Measurements from ENCODE around the gene GPN1.
A peak's percentile ranks its signal among the peaks of the same experiment; 100 is the strongest.
"Not testable (repeated sequence)": the region's sequence is repeated elsewhere in the genome, so short reads cannot be mapped to it uniquely, and the experiment has no call there.

GPN1 gene

GRCh38 chr2:27628767-27629709 lies at the start of gene GPN1, which contains the start of gene CCDC121:
TSS of gene GPN1 (plus strand) at chr2:27629050. CDS start at chr2:27629059, 9 bp downstream.
TSS of gene CCDC121 (minus strand) at chr2:27629012. CDS start at chr2:27627799, 1,213 bp downstream.
- DNase-seq = peak; percentile 97 to 98 (median 97)

GRCh38 chr2:27581417-27582128 lies 47.3 kb upstream of the GPN1 start:
- DNase-seq = no peak

- no peak for DNase-seq
These were observed 46.6 kb upstream of the GPN1 start for GRCh38 chr2:27582129-27582694.

GRCh38 chr2:27582695-27583389 lies 46.0 kb upstream of the GPN1 start, which contains the start of gene ZNF512:
TSS of gene ZNF512 (plus strand) at chr2:27583042. CDS start at chr2:27583113, 71 bp downstream.
- DNase-seq = peak; percentile 91 to 92 (median 92)

GRCh38 chr2:27583390-27583915 lies 45.4 kb upstream of the GPN1 start:
- DNase-seq = peak; percentile 28 to 33 (median 30)

GRCh38 chr2:27584597-27584996 lies 44.3 kb upstream of the GPN1 start:
- DNase-seq = no peak

- DNase-seq = no peak
These were observed 41.8 kb upstream of the GPN1 start for GRCh38 chr2:27587025-27587424.

- DNase-seq = no peak
These were observed 40.5 kb upstream of the GPN1 start for GRCh38 chr2:27588308-27588707.

- no peak for DNase-seq
These were observed 37.1 kb upstream of the GPN1 start for GRCh38 chr2:27591745-27592144.

GRCh38 chr2:27593240-27593639 lies 35.6 kb upstream of the GPN1 start:
- DNase-seq = no peak

GRCh38 chr2:27594020-27594703 lies 34.7 kb upstream of the GPN1 start:
- not testable (repeated sequence) for DNase-seq

- not testable (repeated sequence) for DNase-seq
These were observed 33.4 kb upstream of the GPN1 start for GRCh38 chr2:27595412-27595811.

- DNase-seq = peak in 2 of 3 donors; percentile 5 to 16
These were observed 32.2 kb upstream of the GPN1 start for GRCh38 chr2:27596627-27597026.

- no peak for DNase-seq
These were observed 22.2 kb upstream of the GPN1 start for GRCh38 chr2:27606611-27607010.

GRCh38 chr2:27613985-27614384 lies 14.9 kb upstream of the GPN1 start:
- DNase-seq = no peak

- DNase-seq = no peak
These were observed 13.5 kb upstream of the GPN1 start for GRCh38 chr2:27615316-27615715.

- no peak for DNase-seq
These were observed 7.3 kb upstream of the GPN1 start for GRCh38 chr2:27621524-27621923.

GRCh38 chr2:27622921-27623384 lies 5.9 kb upstream of the GPN1 start:
- no peak for DNase-seq

- no peak for DNase-seq
These were observed 3.9 kb upstream of the GPN1 start for GRCh38 chr2:27624943-27625342.

GRCh38 chr2:27626323-27626722 lies 2.5 kb upstream of the GPN1 start:
- DNase-seq = not testable (repeated sequence)

GRCh38 chr2:27626921-27627320 lies 1.9 kb upstream of the GPN1 start:
- DNase-seq = peak in 2 of 3 donors; percentile 27 to 30

All from suppressor macrophage treated with lipopolysaccharide for 1 hour (primary cell).